ENCODE data around the gene LRRC45.

LRRC45 gene

GRCh38 chr17:82065638-82066303 is 42.7 kb downstream of the LRRC45 start, which contains the start of gene DUS1L:
Gene DUS1L (minus strand): TSS chr17:82065804. CDS start chr17:82065059, 745 bp downstream.
- no peak for DNase-seq

GRCh38 chr17:82070611-82071010 is 47.5 kb downstream of the LRRC45 start:
- no peak for DNase-seq

- DNase-seq = no peak
Observed at GRCh38 chr17:82072827-82073226, 49.7 kb downstream of the LRRC45 start.

- DNase-seq = no peak
Observed at GRCh38 chr17:82073446-82073845, 50.3 kb downstream of the LRRC45 start.

- DNase-seq = no peak
Observed at GRCh38 chr17:82076018-82076784, 53.1 kb downstream of the LRRC45 start.

- no peak for DNase-seq
Observed at GRCh38 chr17:82076785-82077591, 53.9 kb downstream of the LRRC45 start.

GRCh38 chr17:82077617-82078358 is 54.7 kb downstream of the LRRC45 start:
- DNase-seq = no peak

- DNase-seq = no peak
Observed at GRCh38 chr17:82078433-82078832, 55.3 kb downstream of the LRRC45 start.

GRCh38 chr17:82079001-82079677 is 56.0 kb downstream of the LRRC45 start:
- DNase-seq = no peak

- DNase-seq = no peak
Observed at GRCh38 chr17:82080048-82080788, 57.1 kb downstream of the LRRC45 start.

Data from NCI-H526 treated with DMSO at 0.1 percent for 48 hours (cell line).